GM12864 (cell line): ENCODE data around the gene ANO1.
A peak's percentile ranks its signal among the peaks of the same experiment; 100 is the strongest.

Source experiments
- DNase-seq: peaks from one replicate; pipeline ENCODE4 v3.0.0-alpha.2; 2011; ENCODE audit warnings: low read depth
- H3K4me3 ChIP-seq: 2 replicates; pipeline ENCODE4 v1.5.1; 2011; ENCODE audit warnings: mild to moderate bottlenecking, low read depth, low read length, control low read depth
- TF ChIP-seq, protein P1 (sequence below): IDR thresholded peaks from 2 replicates; pipeline ENCODE4 v1.5.1; 2011; ENCODE audit warnings: low read depth, mild to moderate bottlenecking, moderate library complexity, low read length, control low read depth, inconsistent platforms; ENCODE audit errors: missing control alignments

The ANO1 gene

DNA sequence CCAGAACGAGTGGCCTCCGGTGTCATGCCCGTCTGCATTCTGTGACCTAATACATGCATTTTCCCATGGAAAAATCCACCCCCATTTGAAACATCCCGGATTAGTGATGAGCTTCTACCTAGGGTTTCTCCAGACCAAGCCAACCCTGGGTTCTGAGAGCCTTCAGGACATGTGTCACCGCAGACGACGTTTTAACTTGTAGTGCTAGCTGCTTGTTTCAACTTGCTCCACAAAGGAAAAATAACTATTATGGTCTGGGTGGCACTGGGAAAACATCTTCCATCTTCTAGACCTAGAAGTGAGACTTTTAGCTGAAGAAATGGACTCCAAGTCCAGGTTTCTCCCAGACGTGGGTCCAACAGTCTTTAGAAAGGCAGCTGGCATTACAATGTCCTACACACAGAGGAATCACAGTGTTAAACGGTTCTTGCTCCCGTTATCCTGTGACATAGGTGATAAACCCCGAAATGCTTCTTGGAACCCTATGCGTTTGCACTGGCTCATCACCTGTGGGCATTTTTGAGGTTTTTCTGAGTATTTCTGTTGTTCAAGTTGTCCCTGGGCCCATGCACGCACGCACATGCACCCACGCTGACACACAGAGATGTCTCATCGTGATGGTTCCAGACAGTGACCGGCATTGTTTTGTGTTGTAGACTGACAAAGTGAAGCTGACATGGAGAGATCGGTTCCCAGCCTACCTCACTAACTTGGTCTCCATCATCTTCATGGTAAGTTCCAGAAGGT is 78.3 kb downstream of the ANO1 start:
- TF ChIP-seq, protein P1, sequence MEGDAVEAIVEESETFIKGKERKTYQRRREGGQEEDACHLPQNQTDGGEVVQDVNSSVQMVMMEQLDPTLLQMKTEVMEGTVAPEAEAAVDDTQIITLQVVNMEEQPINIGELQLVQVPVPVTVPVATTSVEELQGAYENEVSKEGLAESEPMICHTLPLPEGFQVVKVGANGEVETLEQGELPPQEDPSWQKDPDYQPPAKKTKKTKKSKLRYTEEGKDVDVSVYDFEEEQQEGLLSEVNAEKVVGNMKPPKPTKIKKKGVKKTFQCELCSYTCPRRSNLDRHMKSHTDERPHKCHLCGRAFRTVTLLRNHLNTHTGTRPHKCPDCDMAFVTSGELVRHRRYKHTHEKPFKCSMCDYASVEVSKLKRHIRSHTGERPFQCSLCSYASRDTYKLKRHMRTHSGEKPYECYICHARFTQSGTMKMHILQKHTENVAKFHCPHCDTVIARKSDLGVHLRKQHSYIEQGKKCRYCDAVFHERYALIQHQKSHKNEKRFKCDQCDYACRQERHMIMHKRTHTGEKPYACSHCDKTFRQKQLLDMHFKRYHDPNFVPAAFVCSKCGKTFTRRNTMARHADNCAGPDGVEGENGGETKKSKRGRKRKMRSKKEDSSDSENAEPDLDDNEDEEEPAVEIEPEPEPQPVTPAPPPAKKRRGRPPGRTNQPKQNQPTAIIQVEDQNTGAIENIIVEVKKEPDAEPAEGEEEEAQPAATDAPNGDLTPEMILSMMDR, result no peak
- DNase-seq, result no peak
- no peak overlapping the region for H3K4me3 ChIP-seq

DNA sequence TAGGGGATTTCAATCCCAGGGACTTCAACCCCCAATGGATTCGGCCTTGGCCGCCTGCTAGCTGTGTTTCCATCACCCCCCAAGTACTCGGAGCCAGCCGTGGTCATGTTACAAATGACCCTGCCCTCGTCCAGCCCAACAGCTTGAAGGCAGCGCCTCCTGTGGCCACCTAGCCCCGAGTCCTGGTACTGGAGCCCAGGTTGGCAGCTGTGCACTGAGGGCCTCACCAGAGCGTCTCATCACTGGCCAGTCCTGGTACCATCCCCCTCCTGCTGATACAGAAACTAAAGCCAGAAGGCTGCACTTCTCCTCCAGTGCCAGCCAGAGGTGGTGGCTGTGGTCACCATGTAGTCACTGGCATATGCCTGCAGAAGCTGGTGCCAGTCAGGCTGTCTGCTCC is 80.1 kb downstream of the ANO1 start:
- no peak for DNase-seq
- TF ChIP-seq, protein P1, result peak; percentile 32
- no peak overlapping the region for H3K4me3 ChIP-seq

DNA sequence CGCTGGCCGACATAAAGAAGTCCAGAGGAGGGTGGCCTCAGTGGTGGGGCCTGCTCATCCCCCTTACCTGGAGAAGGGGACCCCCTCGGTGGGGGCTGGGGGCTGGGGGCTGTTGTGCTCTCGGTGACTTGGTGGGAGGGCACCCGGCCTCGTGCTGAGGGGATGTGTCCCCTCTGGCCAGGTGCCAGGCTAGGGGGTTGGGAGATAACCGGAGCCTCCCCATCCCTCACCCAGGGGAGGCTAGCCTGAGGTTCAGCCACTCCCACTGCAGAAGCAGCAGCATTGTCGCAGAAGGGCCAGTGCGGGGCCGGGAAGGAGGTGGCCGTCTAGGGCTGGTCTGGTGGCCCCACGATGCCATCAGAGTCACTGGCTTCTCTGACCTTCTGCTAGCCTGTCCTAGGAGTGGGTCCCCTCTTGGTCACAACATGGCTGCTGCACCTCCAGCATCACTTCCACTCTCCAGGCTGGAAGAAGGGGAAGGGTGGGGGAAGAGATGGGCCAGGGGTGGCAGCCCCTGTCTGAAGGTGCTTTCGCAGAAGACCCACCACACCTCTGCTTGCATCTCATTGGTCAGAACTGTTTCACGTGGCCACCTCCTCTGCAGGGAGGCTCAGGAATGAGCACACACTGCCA is 80.8 kb downstream of the ANO1 start:
- DNase-seq, result no peak
- TF ChIP-seq, protein P1, result no peak
- no peak overlapping the region for H3K4me3 ChIP-seq

DNA sequence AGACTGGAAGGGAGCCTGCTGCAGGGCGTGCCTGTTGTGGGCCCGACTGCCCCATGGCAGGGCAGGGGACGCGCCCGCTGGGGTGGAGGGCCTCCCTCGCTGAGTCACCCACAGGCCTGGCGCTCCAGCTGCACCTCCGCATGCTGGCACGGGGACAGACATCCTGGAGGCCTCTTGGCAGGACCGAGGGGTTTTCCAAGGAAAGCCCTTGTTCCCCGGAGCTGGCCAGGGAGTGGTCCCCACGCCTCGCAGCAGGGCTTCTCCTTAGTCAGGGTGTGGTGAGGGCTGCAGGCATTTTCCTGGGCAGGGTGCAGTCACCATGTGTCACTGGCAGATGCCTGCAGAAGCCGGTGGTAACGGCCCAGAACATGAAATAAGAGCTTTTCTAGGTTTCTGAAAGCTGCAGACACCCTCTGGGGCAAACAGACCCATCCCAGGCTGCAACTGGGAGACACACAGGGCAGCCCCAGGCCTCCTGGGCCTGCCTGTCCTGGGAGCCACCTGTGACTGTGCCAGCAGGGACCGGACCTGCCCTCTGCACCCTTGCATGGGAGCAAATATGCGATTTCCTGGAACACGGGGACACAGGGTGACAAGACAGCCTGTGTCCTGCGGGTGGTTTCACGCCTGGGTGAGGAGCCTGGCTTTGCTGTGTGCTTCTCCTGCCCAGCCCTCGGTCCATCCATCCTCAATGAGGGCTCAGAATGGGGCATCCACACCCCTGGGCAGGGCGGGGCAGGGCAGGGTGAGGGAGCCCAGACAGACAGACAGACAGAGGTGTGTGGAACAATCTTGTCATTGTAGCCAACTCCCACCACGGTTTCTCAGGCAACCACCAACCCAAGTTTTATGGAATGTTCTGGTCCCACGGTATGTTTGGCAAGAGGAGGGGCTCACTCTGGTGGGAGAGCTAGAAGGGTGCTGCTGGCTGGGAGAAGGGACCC is 81.8 kb downstream of the ANO1 start:
- no peak for DNase-seq
- no peak overlapping the region for H3K4me3 ChIP-seq
- TF ChIP-seq, protein P1, result no peak

DNA sequence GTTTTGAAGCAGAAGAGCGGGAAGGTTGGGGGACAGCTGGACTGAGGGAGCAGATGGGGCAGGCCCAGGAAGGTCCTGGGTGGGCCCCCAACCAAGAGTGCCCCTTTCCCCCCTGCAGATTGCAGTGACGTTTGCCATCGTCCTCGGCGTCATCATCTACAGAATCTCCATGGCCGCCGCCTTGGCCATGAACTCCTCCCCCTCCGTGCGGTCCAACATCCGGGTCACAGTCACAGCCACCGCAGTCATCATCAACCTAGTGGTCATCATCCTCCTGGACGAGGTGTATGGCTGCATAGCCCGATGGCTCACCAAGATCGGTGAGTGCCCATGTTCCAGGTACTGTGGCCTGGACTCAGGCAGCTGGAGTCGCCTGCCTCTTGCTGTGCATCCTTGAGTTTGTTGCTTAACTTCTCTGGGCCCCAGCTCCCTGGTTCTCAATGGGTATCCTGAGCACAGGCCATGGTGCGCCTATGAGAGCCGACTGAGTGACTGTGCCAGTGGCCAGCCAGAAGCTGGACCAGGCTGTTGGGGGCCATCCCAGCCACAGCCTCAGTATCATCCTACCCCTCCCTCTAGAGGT is 83.0 kb downstream of the ANO1 start:
- no peak overlapping the region for H3K4me3 ChIP-seq
- TF ChIP-seq, protein P1, result no peak
- no peak for DNase-seq

DNA sequence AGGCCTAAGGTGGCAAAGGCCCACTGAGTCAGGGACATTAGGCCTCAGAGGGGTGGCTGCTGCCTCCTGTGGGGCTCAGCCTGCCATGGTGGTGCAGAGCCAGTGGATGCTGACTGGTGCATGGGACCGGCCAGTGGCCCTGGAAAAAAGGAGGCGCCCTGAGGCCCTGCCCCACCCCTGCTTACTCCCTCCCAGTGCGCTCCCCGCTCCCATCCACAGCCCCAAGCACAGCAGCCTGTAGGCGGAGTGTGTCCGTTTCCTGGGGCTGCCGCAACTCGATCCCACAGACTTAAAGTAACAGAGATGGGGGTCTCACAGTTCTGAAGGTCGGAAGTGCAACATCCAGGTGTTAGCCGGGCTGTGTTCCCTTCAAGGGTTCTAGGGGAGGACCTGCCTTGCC is 86.6 kb downstream of the ANO1 start:
- TF ChIP-seq, protein P1, result no peak

More for the DNA sequence above, 86.6 kb downstream of the ANO1 start:
- DNase-seq, result no peak
- no peak overlapping the region for H3K4me3 ChIP-seq
